Measurements from ENCODE around the gene PODXL2.

GRCh38 chr3:127634653-127635052, 5.7 kb downstream of the PODXL2 start:
- no peak for TF ChIP-seq TAF1 (IDR thresholded peaks at IDR 0.05; ENCODE audit: borderline replicate concordance, low read depth, low read length)
- TF ChIP-seq POLR2A (IDR thresholded peaks at IDR 0.05; ENCODE audit: low read depth, low read length): no peak
